Skeletal muscle tissue (tissue), 4 donors: ENCODE results near the gene IMPDH1. TPM values are rescaled to one million over a fixed set of nuclear protein-coding genes. Genes with fewer than 3 reads are reported as not detected.
"Not testable (repeated sequence)": the region's sequence is repeated elsewhere in the genome, so short reads cannot be mapped to it uniquely, and the experiment has no call there.

Experiments
- H3K27ac ChIP-seq: one replicate; pipeline ENCODE4 v1.7.0; 2013; ENCODE audit warnings: mild to moderate bottlenecking, low read depth, low read length, inconsistent platforms
- H3K27me3 ChIP-seq, 3 donors: one replicate each; pipeline ENCODE4 v1.7.0; 2013; ENCODE audit warnings: low read length in 3 of 3; ENCODE audit not compliant: control insufficient read depth in 3 of 3, insufficient read depth in 3 of 3
- H3K36me3 ChIP-seq, 3 donors: one replicate each; pipeline ENCODE4 v1.7.0; 2013; ENCODE audit warnings: low read length in 3 of 3; ENCODE audit not compliant: control insufficient read depth in 3 of 3, insufficient read depth in 3 of 3
- H3K4me1 ChIP-seq, 3 donors: one replicate each; pipeline ENCODE4 v1.7.0; 2013; ENCODE audit warnings: low read length in 3 of 3, mild to moderate bottlenecking in 3 of 3; ENCODE audit not compliant: control insufficient read depth in 3 of 3, insufficient read depth in 3 of 3
- H3K4me3 ChIP-seq, 3 donors: one replicate each; pipeline ENCODE4 v1.7.0; 2013; ENCODE audit warnings: low read length in 3 of 3
- H3K9ac ChIP-seq, 3 donors: one replicate each; pipeline ENCODE4 v1.7.0; 2013; ENCODE audit warnings: low read length in 3 of 3, mild to moderate bottlenecking in 3 of 3, moderate library complexity in 2 of 3, low read depth in 1 of 3
- H3K9me3 ChIP-seq, 3 donors: one replicate each; pipeline ENCODE4 v1.7.0; 2013; ENCODE audit warnings: low read length in 3 of 3; ENCODE audit not compliant: control insufficient read depth in 3 of 3
- total RNA-seq: library from RNA; depleted of rRNA; stranded (reverse); fragments of >200 nt; gene quantifications from one replicate; pipeline ENCODE4 v1.2.3, GENCODE V29; 2014
- donor health status: Osteomylitis.

Gene IMPDH1
- total RNA-seq = 10.4 TPM

DNA sequence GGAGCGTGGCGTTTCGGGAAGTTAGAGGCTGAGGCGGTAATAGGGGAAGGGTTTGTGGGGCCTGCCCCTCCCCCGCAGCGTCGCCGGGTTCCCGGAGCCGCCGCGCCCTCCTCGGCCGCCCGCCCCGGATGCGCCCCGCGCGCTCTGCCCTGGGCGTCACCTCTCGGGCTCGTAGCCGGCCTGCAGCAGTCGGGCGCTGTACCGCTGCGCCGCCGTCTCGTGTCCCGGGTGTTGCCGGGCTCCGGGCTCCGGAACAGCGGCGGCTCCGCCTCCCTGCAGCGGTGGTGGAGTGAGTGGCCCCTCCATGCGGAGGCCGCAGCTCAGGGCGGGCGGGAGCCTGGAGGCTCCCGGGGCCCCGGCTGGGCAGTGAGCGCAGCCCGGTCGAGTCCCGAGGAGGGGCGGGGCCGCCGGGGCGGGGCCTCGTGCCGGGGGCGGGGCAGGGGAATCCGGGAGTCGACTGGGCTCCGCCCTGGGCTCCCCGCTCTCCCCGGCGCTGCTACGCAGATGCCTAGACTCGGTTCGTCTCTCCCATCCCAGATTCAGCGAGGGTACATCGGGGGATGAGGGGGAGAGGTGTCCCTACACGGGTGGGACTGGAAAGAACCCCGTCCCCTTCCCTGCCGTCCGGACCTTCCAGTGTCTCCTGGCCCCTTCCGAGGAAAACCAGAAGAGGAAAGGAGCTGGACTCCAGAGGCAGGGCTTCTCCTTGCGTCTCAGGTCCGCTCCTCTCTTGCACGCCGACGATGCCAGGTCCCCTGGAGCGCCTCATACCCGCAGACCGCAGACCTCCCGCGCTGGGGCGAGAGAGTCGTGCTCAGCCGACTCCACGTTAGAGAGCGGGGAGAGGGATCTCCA, at the start of gene IMPDH1:
Gene IMPDH1, minus strand, starts transcription at position 387 of the 855 bp plus-strand sequence. Its CDS starts 81 bp downstream, at position 306.
- H3K27ac ChIP-seq = peak within 1 kb of the TSS; percentile 71
- H3K4me1 ChIP-seq = peaks cover 28 to 40% (median 30%) of the 10 kb centered on the region in 3 donors
- no peaks in the 10 kb centered on the region for H3K36me3 ChIP-seq
- no peaks in the 10 kb centered on the region for H3K9me3 ChIP-seq
- H3K4me3 ChIP-seq = peak within 1 kb of the TSS; percentile 70 to 85 (median 84)
- peaks cover 0 to 20% (median 4%) of the 10 kb centered on the region in 3 donors for H3K27me3 ChIP-seq
- H3K9ac ChIP-seq = peak within 1 kb of the TSS; percentile 67 to 85 (median 79)

- Histone ChIP-seq H3K9ac (no peak overlapping the region), H3K4me3 (no peak overlapping the region), H3K4me1 (peaks cover 18 to 28% (median 20%) of the 10 kb centered on the region in 3 donors), H3K36me3 (peaks cover 2 to 5% (median 4%) of the 10 kb centered on the region in 3 donors), H3K27me3 (no peaks in the 10 kb centered on the region), H3K9me3 (no peaks in the 10 kb centered on the region), H3K27ac (no peak overlapping the region)
Observed at GRCh38 chr7:128459394-128459878, 49.7 kb upstream of the IMPDH1 start.

- Histone ChIP-seq H3K9me3 (no peaks in the 10 kb centered on the region), H3K27ac (no peak overlapping the region), H3K4me3 (no peak overlapping the region), H3K4me1 (peaks cover 22 to 32% (median 25%) of the 10 kb centered on the region in 3 donors), H3K9ac (no peak overlapping the region), H3K36me3 (peaks cover 2 to 5% (median 4%) of the 10 kb centered on the region in 3 donors), H3K27me3 (no peaks in the 10 kb centered on the region)
Observed at GRCh38 chr7:128458956-128459355, 49.2 kb upstream of the IMPDH1 start.

GRCh38 chr7:128457385-128457784, 47.6 kb upstream of the IMPDH1 start:
- H3K27ac ChIP-seq, H3K9ac ChIP-seq, H3K9me3 ChIP-seq, H3K27me3 ChIP-seq, H3K4me3 ChIP-seq, H3K36me3 ChIP-seq: not testable (repeated sequence)
- H3K4me1 ChIP-seq = peaks cover 23 to 32% (median 28%) of the 10 kb centered on the region in 3 donors

DNA sequence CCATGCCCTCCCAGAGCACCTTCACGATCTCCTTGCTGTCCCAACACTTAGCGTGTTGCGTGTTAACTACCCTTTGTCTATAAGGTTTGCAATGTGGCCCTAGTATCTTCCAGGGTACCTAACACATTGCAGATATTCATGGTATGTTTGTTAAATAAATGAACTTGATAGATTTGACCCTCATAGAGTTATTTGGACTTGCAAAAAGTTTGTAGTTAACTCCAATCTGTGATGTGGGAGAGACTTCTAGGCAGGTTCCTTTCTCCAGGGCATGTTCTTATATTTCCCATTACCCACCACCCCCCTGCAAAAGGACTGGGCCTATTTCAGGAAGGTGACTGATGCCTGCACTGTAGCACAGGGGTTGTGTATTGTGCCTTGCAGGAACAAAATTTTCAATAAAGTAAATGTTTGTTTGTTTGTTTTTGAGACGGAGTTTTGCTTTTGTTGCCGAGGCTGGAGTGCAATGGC, 46.5 kb upstream of the IMPDH1 start:
- Histone ChIP-seq H3K36me3 (peaks cover 2 to 5% (median 4%) of the 10 kb centered on the region in 3 donors), H3K4me3 (peak overlapping the region; percentile 98), H3K4me1 (peaks cover 23 to 32% (median 28%) of the 10 kb centered on the region in 3 donors), H3K27me3 (no peaks in the 10 kb centered on the region), H3K9me3 (no peaks in the 10 kb centered on the region), H3K27ac (peak overlapping the region; percentile 89), H3K9ac (peak overlapping the region; percentile 87 to 90 (median 88))

- Histone ChIP-seq H3K4me3 (peak within 1 kb of the TSS; percentile 98), H3K4me1 (peaks cover 23 to 32% (median 28%) of the 10 kb centered on the region in 3 donors), H3K36me3 (peaks cover 2 to 5% (median 4%) of the 10 kb centered on the region in 3 donors), H3K27me3 (no peaks in the 10 kb centered on the region), H3K27ac (peak within 1 kb of the TSS; percentile 89), H3K9ac (peak within 1 kb of the TSS; percentile 87 to 90 (median 88)), H3K9me3 (no peaks in the 10 kb centered on the region)
Observed at GRCh38 chr7:128455543-128456254, 45.9 kb upstream of the IMPDH1 start, which contains the start of gene HILPDA. HILPDA (plus strand) TSS chr7:128455878; CDS start chr7:128457269, 1,391 bp downstream.

DNA sequence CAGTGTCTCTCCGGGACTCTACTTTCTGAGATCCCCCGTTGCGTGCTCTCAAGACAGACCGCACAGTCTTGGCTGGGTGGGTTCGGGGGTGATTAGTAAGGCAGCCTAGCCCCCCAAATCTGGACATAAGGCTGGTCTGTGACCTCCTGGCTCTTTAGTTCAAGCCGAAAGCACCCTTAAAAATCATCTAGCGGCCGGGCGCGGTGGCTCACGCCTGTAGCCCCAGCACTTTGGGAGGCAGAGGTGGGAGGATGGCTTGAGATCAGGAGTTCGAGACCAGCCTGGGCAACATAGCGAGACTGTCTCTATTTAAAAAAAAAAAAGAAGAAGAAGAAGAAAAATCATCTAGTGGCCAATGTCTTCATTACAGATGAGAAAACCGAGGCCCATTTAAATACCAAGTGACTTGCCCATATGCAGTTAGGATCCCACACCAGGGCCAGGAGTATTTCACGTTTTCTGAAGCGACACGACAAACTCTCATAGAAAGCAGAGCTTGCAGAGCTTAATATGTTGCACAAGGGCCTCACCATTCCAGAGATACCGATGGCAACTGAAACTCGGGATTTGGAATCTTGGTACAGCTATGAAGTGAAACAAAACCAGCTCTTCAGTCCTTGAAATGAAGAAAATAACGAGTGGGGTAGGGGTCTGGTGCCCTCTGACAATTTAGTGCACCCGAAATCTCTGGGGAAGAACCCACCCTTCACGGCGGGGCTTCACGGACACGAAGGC, 45.2 kb upstream of the IMPDH1 start:
- Histone ChIP-seq H3K27ac (peak overlapping the region; percentile 89), H3K27me3 (no peaks in the 10 kb centered on the region), H3K4me1 (peaks cover 23 to 32% (median 28%) of the 10 kb centered on the region in 3 donors), H3K9me3 (no peaks in the 10 kb centered on the region), H3K36me3 (peaks cover 2 to 5% (median 4%) of the 10 kb centered on the region in 3 donors), H3K9ac (peak overlapping the region; percentile 87 to 90 (median 88)), H3K4me3 (peak overlapping the region; percentile 98)

GRCh38 chr7:128453836-128454804, 44.3 kb upstream of the IMPDH1 start:
- Histone ChIP-seq H3K9ac (peak overlapping the region; percentile 54 to 90 (median 88)), H3K4me3 (peak overlapping the region; percentile 49 to 98 (median 65)), H3K36me3 (peaks cover 2 to 5% (median 4%) of the 10 kb centered on the region in 3 donors), H3K9me3 (no peaks in the 10 kb centered on the region), H3K27ac (peak overlapping the region; percentile 89), H3K27me3 (no peaks in the 10 kb centered on the region), H3K4me1 (peaks cover 23 to 32% (median 28%) of the 10 kb centered on the region in 3 donors)
